GM23248 (cell line): Measurements from ENCODE around the gene RASGEF1C. TPM values are rescaled to one million over a fixed set of nuclear protein-coding genes. Genes with fewer than 3 reads are reported as not detected.

ENCODE experiments used
- DNase-seq: peaks from one replicate; pipeline ENCODE4 v3.0.0-alpha.2; 2015
- H2AFZ ChIP-seq: fragments of 200-600 bp; sonication (generic); 2 replicates; pipeline ENCODE4 v1.6.1; 2016; ENCODE audit warnings: antibody characterized with exemption
- H3F3A ChIP-seq: fragments of 200-600 bp; sonication (generic); 2 replicates; pipeline ENCODE4 v1.6.1; 2016; ENCODE audit warnings: mild to moderate bottlenecking, antibody characterized with exemption, mixed run types; ENCODE audit not compliant: insufficient read depth
- H3K27ac ChIP-seq: fragments of 200-600 bp; sonication (generic); 2 replicates; pipeline ENCODE4 v1.5.1; 2016; ENCODE audit warnings: mild to moderate bottlenecking
- H3K27me3 ChIP-seq: fragments of 200-600 bp; sonication (generic); replicated peaks from 2 replicates; pipeline ENCODE4 v1.6.1; 2016; ENCODE audit warnings: mild to moderate bottlenecking; ENCODE audit not compliant: insufficient read depth
- H3K36me3 ChIP-seq: fragments of 200-600 bp; sonication (generic); 2 replicates; pipeline ENCODE4 v1.6.1; 2016; ENCODE audit warnings: low read depth, mild to moderate bottlenecking
- H3K4me1 ChIP-seq: fragments of 200-600 bp; sonication (generic); 2 replicates; pipeline ENCODE4 v1.6.1; 2016; ENCODE audit warnings: mild to moderate bottlenecking; ENCODE audit not compliant: insufficient read depth
- H3K4me2 ChIP-seq: fragments of 200-600 bp; sonication (generic); one replicate; pipeline ENCODE4 v1.6.1; 2016; ENCODE audit warnings: mild to moderate bottlenecking; ENCODE audit not compliant: unreplicated experiment
- H3K4me3 ChIP-seq: fragments of 200-600 bp; sonication (generic); 2 replicates; pipeline ENCODE4 v1.5.1; 2016; ENCODE audit warnings: mild to moderate bottlenecking
- H3K79me2 ChIP-seq: fragments of 200-600 bp; sonication (generic); 2 replicates; pipeline ENCODE4 v1.6.1; 2016; ENCODE audit warnings: mild to moderate bottlenecking; ENCODE audit not compliant: insufficient read depth
- H3K9ac ChIP-seq: fragments of 200-600 bp; sonication (generic); 2 replicates; pipeline ENCODE4 v1.6.1; 2016; ENCODE audit warnings: mild to moderate bottlenecking
- H3K9me2 ChIP-seq: fragments of 200-600 bp; sonication (generic); 2 replicates; pipeline ENCODE4 v1.6.1; 2016; ENCODE audit warnings: mixed run types, mild to moderate bottlenecking, moderate library complexity; ENCODE audit not compliant: insufficient read depth
- H3K9me3 ChIP-seq: fragments of 200-600 bp; sonication (generic); one replicate; pipeline ENCODE4 v1.6.1; 2017; ENCODE audit warnings: low read depth
- H4K20me1 ChIP-seq: fragments of 200-600 bp; sonication (generic); 2 replicates; pipeline ENCODE4 v1.6.0; 2016; ENCODE audit not compliant: insufficient read depth
- EZH2 ChIP-seq: fragments of 200-600 bp; sonication (generic); IDR thresholded peaks from 2 replicates; pipeline ENCODE4 v1.6.1; 2018; ENCODE audit warnings: antibody characterized with exemption, mild to moderate bottlenecking; ENCODE audit not compliant: insufficient read depth, poor library complexity, severe bottlenecking
- EZH2phosphoT487 ChIP-seq: fragments of 200-600 bp; sonication (generic); IDR thresholded peaks from 2 replicates; pipeline ENCODE4 v1.6.1; 2018; ENCODE audit warnings: antibody characterized with exemption, moderate library complexity, mild to moderate bottlenecking, low read depth; ENCODE audit not compliant: insufficient read depth
- WGBS, 2 experiments: methylation state at CpG; one replicate each; pipeline ENCODE4 v1.1.6; 2015 to 2017; ENCODE audit warnings: low lambda C conversion rate in 2 of 2, low coverage in 1 of 2; ENCODE audit errors: missing lambda C conversion rate in 2 of 2; 5-methylcytosine and 5-hydroxymethylcytosine counted together
- in situ Hi-C: fragments of 300-500 bp; cut with MboI; formaldehyde crosslinking; loops from 2 replicates; pipeline ENCODE4 v1.15.0; 2020
- polyA plus RNA-seq: library from polyadenylated mRNA; unstranded; fragments of >200 nt; fragmentation: Nextera tagmentation; extraction: Ambion mirVana; gene quantifications from 2 replicates; pipeline ENCODE4 v1.2.1, GENCODE V29; 2016
- total RNA-seq: library from RNA; depleted of rRNA; stranded (reverse); fragments of >200 nt; shearing (Covaris generic); gene quantifications from 2 replicates; pipeline ENCODE4 v1.2.3, GENCODE V29; 2014

Gene RASGEF1C
- total and polyA plus RNA-seq, 2 experiments from 2014 or later = not detected

DNA sequence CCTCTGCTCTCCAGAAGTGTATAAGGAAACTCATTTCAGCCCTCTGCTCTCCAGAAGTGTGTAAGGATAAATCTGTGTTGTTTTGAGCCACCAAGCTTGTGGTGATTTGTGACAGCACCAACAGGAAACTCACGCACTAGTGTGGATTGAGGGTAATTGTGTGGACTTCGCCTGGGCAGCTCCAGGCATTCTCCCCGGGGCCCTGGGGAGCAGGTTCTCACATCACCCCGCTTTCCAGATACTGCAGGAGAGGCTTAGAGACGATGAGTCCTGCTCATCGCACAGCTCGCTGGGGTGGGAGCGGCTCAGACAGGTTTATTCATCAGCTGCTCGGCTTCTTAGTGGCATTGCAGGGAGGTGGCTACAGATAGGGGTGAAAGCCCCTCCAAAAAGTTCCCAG is 99.1 kb downstream of the RASGEF1C start:
- TF ChIP-seq EZH2phosphoT487 (no peak), EZH2 (no peak)
- Histone ChIP-seq H3K9ac (no peak overlapping the region), H2AFZ (no peak overlapping the region), H3K9me3 (peaks cover 6% of the 10 kb centered on the region), H3K4me3 (no peak overlapping the region), H3K36me3 (no peaks in the 10 kb centered on the region), H4K20me1 (no peaks in the 10 kb centered on the region), H3F3A (no peaks in the 10 kb centered on the region), H3K27me3 (no peaks in the 10 kb centered on the region), H3K79me2 (no peaks in the 10 kb centered on the region), H3K4me1 (no peaks in the 10 kb centered on the region), H3K9me2 (no peaks in the 10 kb centered on the region), H3K27ac (no peak overlapping the region), H3K4me2 (no peak overlapping the region)
- WGBS, 2 experiments = 48 to 53% methylated on average over 9 of the region's 9 CpGs
- DNase-seq = no peak
- in situ Hi-C loops = no loop called here

DNA sequence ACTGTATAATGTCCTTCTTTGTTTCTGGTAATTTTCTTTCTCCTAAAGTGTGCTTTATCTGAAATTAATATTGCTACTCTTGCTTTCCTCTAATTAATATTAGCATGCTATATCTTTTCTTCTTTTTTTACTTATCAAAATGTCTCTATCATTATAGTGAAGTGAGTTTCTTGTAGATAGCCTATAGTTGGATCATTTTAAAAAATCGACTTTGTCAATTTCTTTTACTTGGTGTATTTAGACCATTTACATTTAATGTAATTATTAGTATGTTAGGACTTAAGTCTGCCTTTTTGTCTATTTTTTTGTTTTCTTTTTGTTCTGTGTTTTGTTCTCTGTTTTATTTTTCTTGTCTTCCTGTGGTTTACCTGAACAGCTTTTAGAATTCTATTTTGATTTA is 102.0 kb downstream of the RASGEF1C start:
- no peak overlapping the region for H3K9ac ChIP-seq
- H3K4me3 ChIP-seq = no peak overlapping the region
- no peak overlapping the region for H3K4me2 ChIP-seq
- H3K27me3 ChIP-seq = no peaks in the 10 kb centered on the region
- no peak for DNase-seq
- no peak overlapping the region for H3K27ac ChIP-seq
- in situ Hi-C loops = no loop called here
- H3K9me3 ChIP-seq = peaks cover 6% of the 10 kb centered on the region
- H3F3A ChIP-seq = no peaks in the 10 kb centered on the region
- H2AFZ ChIP-seq = no peak overlapping the region
- H3K36me3 ChIP-seq = no peaks in the 10 kb centered on the region
- TF ChIP-seq EZH2 = no peak
- no peak for TF ChIP-seq EZH2phosphoT487
- no peaks in the 10 kb centered on the region for H4K20me1 ChIP-seq
- 24 to 45% methylated on average over 1 of the region's 1 CpG for WGBS, 2 experiments
- no peaks in the 10 kb centered on the region for H3K4me1 ChIP-seq
- no peaks in the 10 kb centered on the region for H3K9me2 ChIP-seq
- H3K79me2 ChIP-seq = no peaks in the 10 kb centered on the region

- Histone ChIP-seq H3K27me3 (no peaks in the 10 kb centered on the region), H3K4me3 (no peak overlapping the region), H3K79me2 (no peaks in the 10 kb centered on the region), H3K9me2 (no peaks in the 10 kb centered on the region), H4K20me1 (no peaks in the 10 kb centered on the region), H3K27ac (no peak overlapping the region), H3K9me3 (peaks cover 6% of the 10 kb centered on the region), H3K36me3 (no peaks in the 10 kb centered on the region), H2AFZ (no peak overlapping the region), H3K4me1 (no peaks in the 10 kb centered on the region), H3K9ac (no peak overlapping the region), H3F3A (no peaks in the 10 kb centered on the region), H3K4me2 (no peak overlapping the region)
- peak; percentile 12 for DNase-seq
- 49 to 51% methylated on average over 5 of the region's 5 CpGs for WGBS, 2 experiments
- in situ Hi-C loops = no loop called here
- TF ChIP-seq EZH2 (no peak), EZH2phosphoT487 (no peak)
Measured at GRCh38 chr5:180105827-180106312, 103.1 kb downstream of the RASGEF1C start.

- Histone ChIP-seq H3K79me2 (no peaks in the 10 kb centered on the region), H3K4me3 (no peak overlapping the region), H3K9ac (no peak overlapping the region), H3F3A (no peaks in the 10 kb centered on the region), H4K20me1 (no peaks in the 10 kb centered on the region), H2AFZ (no peak overlapping the region), H3K36me3 (no peaks in the 10 kb centered on the region), H3K27ac (no peak overlapping the region), H3K27me3 (no peaks in the 10 kb centered on the region), H3K9me2 (no peaks in the 10 kb centered on the region), H3K4me1 (no peaks in the 10 kb centered on the region), H3K9me3 (peaks cover 6% of the 10 kb centered on the region), H3K4me2 (no peak overlapping the region)
- 63 to 65% methylated on average over 3 of the region's 3 CpGs for WGBS, 2 experiments
- DNase-seq = no peak
- TF ChIP-seq EZH2phosphoT487 (no peak), EZH2 (no peak)
- in situ Hi-C loops = no loop called here
Measured at GRCh38 chr5:180104168-180104530, 104.9 kb downstream of the RASGEF1C start.

- TF ChIP-seq EZH2phosphoT487 = no peak
- no peak for TF ChIP-seq EZH2
Measured at GRCh38 chr5:180103487-180104167, 105.4 kb downstream of the RASGEF1C start.

More at GRCh38 chr5:180103487-180104167, 105.4 kb downstream of the RASGEF1C start:
- H3K4me1 ChIP-seq = no peaks in the 10 kb centered on the region
- H3K36me3 ChIP-seq = no peaks in the 10 kb centered on the region
- H3K79me2 ChIP-seq = no peaks in the 10 kb centered on the region
- in situ Hi-C loops = no loop called here
- H3K27me3 ChIP-seq = no peaks in the 10 kb centered on the region
- H3K9me3 ChIP-seq = peaks cover 6% of the 10 kb centered on the region
- H3K4me2 ChIP-seq = no peak overlapping the region
- H3K9me2 ChIP-seq = no peaks in the 10 kb centered on the region
- H3F3A ChIP-seq = no peaks in the 10 kb centered on the region
- WGBS, 2 experiments = 70 to 74% methylated on average over 6 of the region's 6 CpGs
- H2AFZ ChIP-seq = no peak overlapping the region
- no peak overlapping the region for H3K27ac ChIP-seq
- H3K9ac ChIP-seq = no peak overlapping the region
- H4K20me1 ChIP-seq = no peaks in the 10 kb centered on the region
- DNase-seq = no peak
- H3K4me3 ChIP-seq = no peak overlapping the region
